ENCODE measurements around the gene MRM2. TPM values are rescaled to one million over a fixed set of nuclear protein-coding genes. Genes with fewer than 3 reads are reported as not detected.

Gene MRM2
- total and polyA plus RNA-seq, 4 donors, result 9.7 to 14.9 (median 11.8) TPM

DNA sequence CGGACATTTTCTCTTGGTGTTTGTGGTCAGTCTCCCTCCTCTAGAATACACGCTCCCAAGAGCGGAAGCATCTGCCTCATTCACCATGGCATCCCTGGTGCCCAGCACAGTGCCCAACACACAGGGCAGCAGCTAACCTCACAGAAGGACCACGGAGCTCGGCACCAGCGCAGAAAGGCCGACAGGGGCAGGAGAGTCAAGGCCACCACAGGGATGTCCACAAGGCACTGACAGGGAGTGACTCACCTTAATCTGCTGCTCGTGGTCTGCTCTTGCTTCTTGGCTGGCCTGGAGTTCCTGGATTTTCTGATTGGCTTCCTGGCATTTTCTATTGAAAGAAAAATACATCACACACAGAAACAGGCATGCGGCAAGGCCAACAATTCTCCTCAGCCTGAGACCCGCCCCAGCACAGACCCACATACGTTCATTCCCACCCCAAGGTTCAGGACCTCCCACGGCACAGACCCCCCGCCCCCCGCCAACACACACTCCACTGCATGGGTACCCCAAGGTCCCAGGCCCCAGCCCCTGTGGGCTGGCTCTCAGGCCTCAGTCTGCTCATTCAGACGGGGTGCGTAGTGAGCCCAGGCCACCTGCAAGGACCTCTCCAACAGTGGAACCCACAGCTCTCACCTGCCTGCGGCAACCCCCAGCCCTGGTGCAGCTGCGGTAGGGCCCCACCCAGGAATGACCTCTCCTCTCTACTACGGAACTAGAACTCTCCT, 24.1 kb downstream of the MRM2 start:
- H3K9ac ChIP-seq (ENCODE audit: low read depth in 1 of 2, low read length in 2 of 2), result no peak overlapping the region
- DNase-seq (ENCODE audit: low spot score), result no peak
- no peak overlapping the region for H3K27ac ChIP-seq (ENCODE audit: low read depth in 1 of 2, low read length in 2 of 2)
- H3K4me3 ChIP-seq (ENCODE audit: low read depth in 1 of 3, low read length in 3 of 3), result no peak overlapping the region
- TF ChIP-seq CTCF (IDR thresholded peaks at IDR 0.05; ENCODE audit: low read depth, low read length, missing input control) (no peak), YY1 (IDR thresholded peaks at IDR 0.05) (no peak), REST (IDR thresholded peaks at IDR 0.05) (no peak), RXRA (IDR thresholded peaks at IDR 0.05) (no peak), NR2F2 (IDR thresholded peaks at IDR 0.05) (no peak)
- TF ChIP-seq, protein P1, sequence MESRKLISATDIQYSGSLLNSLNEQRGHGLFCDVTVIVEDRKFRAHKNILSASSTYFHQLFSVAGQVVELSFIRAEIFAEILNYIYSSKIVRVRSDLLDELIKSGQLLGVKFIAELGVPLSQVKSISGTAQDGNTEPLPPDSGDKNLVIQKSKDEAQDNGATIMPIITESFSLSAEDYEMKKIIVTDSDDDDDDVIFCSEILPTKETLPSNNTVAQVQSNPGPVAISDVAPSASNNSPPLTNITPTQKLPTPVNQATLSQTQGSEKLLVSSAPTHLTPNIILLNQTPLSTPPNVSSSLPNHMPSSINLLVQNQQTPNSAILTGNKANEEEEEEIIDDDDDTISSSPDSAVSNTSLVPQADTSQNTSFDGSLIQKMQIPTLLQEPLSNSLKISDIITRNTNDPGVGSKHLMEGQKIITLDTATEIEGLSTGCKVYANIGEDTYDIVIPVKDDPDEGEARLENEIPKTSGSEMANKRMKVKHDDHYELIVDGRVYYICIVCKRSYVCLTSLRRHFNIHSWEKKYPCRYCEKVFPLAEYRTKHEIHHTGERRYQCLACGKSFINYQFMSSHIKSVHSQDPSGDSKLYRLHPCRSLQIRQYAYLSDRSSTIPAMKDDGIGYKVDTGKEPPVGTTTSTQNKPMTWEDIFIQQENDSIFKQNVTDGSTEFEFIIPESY (IDR thresholded peaks at IDR 0.05), result no peak
- 93% methylated on average over 19 of the region's 19 CpGs for WGBS
- H3K36me3 ChIP-seq (ENCODE audit: control insufficient read depth in 4 of 4, insufficient read depth in 3 of 4, low read depth in 1 of 4, low read length in 3 of 4), result peaks cover 6 to 51% (median 23%) of the 10 kb centered on the region in 4 donors
- no peaks in the 10 kb centered on the region for H3K27me3 ChIP-seq (ENCODE audit: control insufficient read depth in 4 of 4, insufficient read depth in 4 of 4, low read length in 3 of 4)
- no peaks in the 10 kb centered on the region for H3K9me3 ChIP-seq (ENCODE audit: control insufficient read depth in 4 of 4, low read length in 3 of 4)
- no peaks in the 10 kb centered on the region for H3K4me1 ChIP-seq (ENCODE audit: control insufficient read depth in 4 of 4, insufficient read depth in 4 of 4, low read length in 3 of 4)

GRCh38 chr7:2217206-2217605, 24.8 kb downstream of the MRM2 start:
- TF ChIP-seq MAX (IDR thresholded peaks at IDR 0.05), result no peak
- TF ChIP-seq HNF4A (conservative IDR thresholded peaks at IDR 0.05), result no peak
- no peak for TF ChIP-seq JUND (IDR thresholded peaks at IDR 0.05)
- no peak for TF ChIP-seq SP1 (IDR thresholded peaks at IDR 0.05)
- no peak for TF ChIP-seq RAD21 (IDR thresholded peaks at IDR 0.05)
- no peak for TF ChIP-seq HNF4G (IDR thresholded peaks at IDR 0.05)
- TF ChIP-seq, protein P1 (IDR thresholded peaks at IDR 0.05), result no peak
- TF ChIP-seq EGR1 (IDR thresholded peaks at IDR 0.05; ENCODE audit: low read depth in 2 of 2), result no peak
- no peak for TF ChIP-seq CTCF (IDR thresholded peaks at IDR 0.05; ENCODE audit: low read depth, low read length, missing input control)
- no peak for TF ChIP-seq FOXA2 (IDR thresholded peaks at IDR 0.05)
- no peak for TF ChIP-seq GABPA (IDR thresholded peaks at IDR 0.05 in 1 of 2, conservative IDR thresholded peaks at IDR 0.05 in 1 of 2)
- DNase-seq (ENCODE audit: low spot score), result no peak
- peaks cover 6 to 55% (median 26%) of the 10 kb centered on the region in 4 donors for H3K36me3 ChIP-seq (ENCODE audit: control insufficient read depth in 4 of 4, insufficient read depth in 3 of 4, low read depth in 1 of 4, low read length in 3 of 4)

More at GRCh38 chr7:2217206-2217605, 24.8 kb downstream of the MRM2 start:
- WGBS, result 90% methylated on average over 10 of the region's 10 CpGs
- Histone ChIP-seq H3K27me3 (ENCODE audit: control insufficient read depth in 4 of 4, insufficient read depth in 4 of 4, low read length in 3 of 4) (no peaks in the 10 kb centered on the region), H3K27ac (ENCODE audit: low read depth in 1 of 2, low read length in 2 of 2) (no peak overlapping the region), H3K9ac (ENCODE audit: low read depth in 1 of 2, low read length in 2 of 2) (no peak overlapping the region), H3K4me1 (ENCODE audit: control insufficient read depth in 4 of 4, insufficient read depth in 4 of 4, low read length in 3 of 4) (no peaks in the 10 kb centered on the region), H3K4me3 (ENCODE audit: low read depth in 1 of 3, low read length in 3 of 3) (no peak overlapping the region), H3K9me3 (ENCODE audit: control insufficient read depth in 4 of 4, low read length in 3 of 4) (no peaks in the 10 kb centered on the region)
